ENCODE results near the gene HOXB6.
A peak's percentile ranks its signal among the peaks of the same experiment; 100 is the strongest.

The HOXB6 gene

DNA sequence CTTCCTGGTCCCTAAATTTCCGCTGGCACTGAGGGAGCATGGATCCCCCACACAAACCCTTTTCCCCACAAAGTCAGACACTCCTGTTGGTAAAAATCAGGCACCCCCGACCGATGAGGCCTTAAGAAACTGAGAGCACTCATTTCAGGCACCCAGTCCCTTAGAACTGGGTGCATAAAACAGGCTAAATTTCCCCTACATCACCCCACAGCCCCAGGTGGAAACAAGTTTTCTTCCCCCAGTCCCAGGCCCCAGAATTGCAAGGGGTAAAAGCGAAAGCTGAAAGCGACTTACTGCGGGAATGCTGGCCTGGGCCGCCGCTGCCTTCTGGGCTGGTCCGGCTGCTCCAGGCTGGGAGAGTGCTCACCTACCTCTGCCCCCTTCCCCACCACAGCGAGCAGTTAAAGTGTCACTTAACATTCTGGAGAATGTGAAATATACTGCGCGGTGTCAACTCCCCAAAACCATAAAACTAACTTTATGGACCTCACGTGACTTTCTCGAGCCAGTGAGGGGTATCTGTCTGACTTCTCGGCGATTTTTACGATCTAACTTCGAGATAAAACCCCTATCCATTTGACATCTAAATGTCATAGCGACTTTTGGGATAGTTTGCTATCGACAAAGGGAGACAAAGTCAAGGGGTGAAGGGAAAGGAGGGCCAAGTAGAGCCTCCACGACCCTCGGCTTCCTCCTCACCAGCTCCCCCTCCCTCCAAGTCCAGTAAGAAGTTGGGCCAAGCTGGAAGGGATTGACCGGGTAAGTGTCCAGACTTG is 14.8 kb downstream of the HOXB6 start, which contains the start of gene HOXB3 (continued):
- TF ChIP-seq, protein P1, sequence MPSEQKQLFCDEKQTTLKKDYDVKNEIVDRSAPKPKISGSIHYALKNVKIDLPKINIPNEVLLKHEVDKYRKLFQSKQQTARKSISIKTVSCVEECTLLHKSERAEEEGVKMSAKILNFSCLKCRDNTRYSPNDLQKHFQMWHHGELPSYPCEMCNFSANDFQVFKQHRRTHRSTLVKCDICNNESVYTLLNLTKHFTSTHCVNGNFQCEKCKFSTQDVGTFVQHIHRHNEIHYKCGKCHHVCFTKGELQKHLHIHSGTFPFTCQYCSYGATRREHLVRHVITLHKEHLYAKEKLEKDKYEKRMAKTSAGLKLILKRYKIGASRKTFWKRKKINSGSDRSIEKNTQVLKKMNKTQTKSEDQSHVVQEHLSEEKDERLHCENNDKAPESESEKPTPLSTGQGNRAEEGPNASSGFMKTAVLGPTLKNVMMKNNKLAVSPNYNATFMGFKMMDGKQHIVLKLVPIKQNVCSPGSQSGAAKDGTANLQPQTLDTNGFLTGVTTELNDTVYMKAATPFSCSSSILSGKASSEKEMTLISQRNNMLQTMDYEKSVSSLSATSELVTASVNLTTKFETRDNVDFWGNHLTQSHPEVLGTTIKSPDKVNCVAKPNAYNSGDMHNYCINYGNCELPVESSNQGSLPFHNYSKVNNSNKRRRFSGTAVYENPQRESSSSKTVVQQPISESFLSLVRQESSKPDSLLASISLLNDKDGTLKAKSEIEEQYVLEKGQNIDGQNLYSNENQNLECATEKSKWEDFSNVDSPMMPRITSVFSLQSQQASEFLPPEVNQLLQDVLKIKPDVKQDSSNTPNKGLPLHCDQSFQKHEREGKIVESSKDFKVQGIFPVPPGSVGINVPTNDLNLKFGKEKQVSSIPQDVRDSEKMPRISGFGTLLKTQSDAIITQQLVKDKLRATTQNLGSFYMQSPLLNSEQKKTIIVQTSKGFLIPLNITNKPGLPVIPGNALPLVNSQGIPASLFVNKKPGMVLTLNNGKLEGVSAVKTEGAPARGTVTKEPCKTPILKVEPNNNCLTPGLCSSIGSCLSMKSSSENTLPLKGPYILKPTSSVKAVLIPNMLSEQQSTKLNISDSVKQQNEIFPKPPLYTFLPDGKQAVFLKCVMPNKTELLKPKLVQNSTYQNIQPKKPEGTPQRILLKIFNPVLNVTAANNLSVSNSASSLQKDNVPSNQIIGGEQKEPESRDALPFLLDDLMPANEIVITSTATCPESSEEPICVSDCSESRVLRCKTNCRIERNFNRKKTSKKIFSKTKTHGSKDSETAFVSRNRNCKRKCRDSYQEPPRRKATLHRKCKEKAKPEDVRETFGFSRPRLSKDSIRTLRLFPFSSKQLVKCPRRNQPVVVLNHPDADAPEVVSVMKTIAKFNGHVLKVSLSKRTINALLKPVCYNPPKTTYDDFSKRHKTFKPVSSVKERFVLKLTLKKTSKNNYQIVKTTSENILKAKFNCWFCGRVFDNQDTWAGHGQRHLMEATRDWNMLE (tag by site-specific recombination; conservative IDR thresholded peaks at IDR 0.05; ENCODE audit: low read depth) = peak; percentile 14; the same call in 1 of the 2 replicates
- TF ChIP-seq, protein P2, sequence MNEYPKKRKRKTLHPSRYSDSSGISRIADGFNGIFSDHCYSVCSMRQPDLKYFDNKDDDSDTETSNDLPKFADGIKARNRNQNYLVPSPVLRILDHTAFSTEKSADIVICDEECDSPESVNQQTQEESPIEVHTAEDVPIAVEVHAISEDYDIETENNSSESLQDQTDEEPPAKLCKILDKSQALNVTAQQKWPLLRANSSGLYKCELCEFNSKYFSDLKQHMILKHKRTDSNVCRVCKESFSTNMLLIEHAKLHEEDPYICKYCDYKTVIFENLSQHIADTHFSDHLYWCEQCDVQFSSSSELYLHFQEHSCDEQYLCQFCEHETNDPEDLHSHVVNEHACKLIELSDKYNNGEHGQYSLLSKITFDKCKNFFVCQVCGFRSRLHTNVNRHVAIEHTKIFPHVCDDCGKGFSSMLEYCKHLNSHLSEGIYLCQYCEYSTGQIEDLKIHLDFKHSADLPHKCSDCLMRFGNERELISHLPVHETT (tag by site-specific recombination; IDR thresholded peaks at IDR 0.05) = peak; percentile 83
- TF ChIP-seq ZNF571 (tag by site-specific recombination; IDR thresholded peaks at IDR 0.05) (no peak), ZNF324 (tag by site-specific recombination; IDR thresholded peaks at IDR 0.05) (peak; percentile 69; the same call in 1 of the 2 replicates), ZNF146 (tag by site-specific recombination; IDR thresholded peaks at IDR 0.05) (no peak), ZNF660 (tag by site-specific recombination; IDR thresholded peaks at IDR 0.05) (peak; percentile 80), ZNF768 (tag by site-specific recombination; IDR thresholded peaks at IDR 0.05) (no peak), ZBTB20 (tag by site-specific recombination; IDR thresholded peaks at IDR 0.05) (peak; percentile 6), HOXD13 (CRISPR knock-in tag; IDR thresholded peaks at IDR 0.05; ENCODE audit: borderline replicate concordance) (no peak), ZSCAN16 (tag by site-specific recombination; IDR thresholded peaks at IDR 0.05) (peak; percentile 59; the same call in 1 of the 2 replicates), ZNF558 (tag by site-specific recombination; IDR thresholded peaks at IDR 0.05) (peak; percentile 51; the same call in 1 of the 2 replicates), ZNF292 (tag by site-specific recombination; IDR thresholded peaks at IDR 0.05; ENCODE audit: borderline replicate concordance, low read depth) (no peak), HOXA7 (CRISPR knock-in tag; IDR thresholded peaks at IDR 0.05; ENCODE audit: borderline replicate concordance) (no peak), FEZF1 (tag by site-specific recombination; IDR thresholded peaks at IDR 0.05) (peak; percentile 91), ZNF610 (tag by site-specific recombination; IDR thresholded peaks at IDR 0.05; ENCODE audit: borderline replicate concordance) (peak; percentile 29; the same call in 1 of the 2 replicates), KLF7 (tag by site-specific recombination; IDR thresholded peaks at IDR 0.05; ENCODE audit: borderline replicate concordance) (peak; percentile 80; the same call in 1 of the 2 replicates), ZNF184 (tag by site-specific recombination; IDR thresholded peaks at IDR 0.05) (no peak), ZNF433 (tag by site-specific recombination; IDR thresholded peaks at IDR 0.05; ENCODE audit: low read depth) (no peak)
- TF ChIP-seq, protein P3, sequence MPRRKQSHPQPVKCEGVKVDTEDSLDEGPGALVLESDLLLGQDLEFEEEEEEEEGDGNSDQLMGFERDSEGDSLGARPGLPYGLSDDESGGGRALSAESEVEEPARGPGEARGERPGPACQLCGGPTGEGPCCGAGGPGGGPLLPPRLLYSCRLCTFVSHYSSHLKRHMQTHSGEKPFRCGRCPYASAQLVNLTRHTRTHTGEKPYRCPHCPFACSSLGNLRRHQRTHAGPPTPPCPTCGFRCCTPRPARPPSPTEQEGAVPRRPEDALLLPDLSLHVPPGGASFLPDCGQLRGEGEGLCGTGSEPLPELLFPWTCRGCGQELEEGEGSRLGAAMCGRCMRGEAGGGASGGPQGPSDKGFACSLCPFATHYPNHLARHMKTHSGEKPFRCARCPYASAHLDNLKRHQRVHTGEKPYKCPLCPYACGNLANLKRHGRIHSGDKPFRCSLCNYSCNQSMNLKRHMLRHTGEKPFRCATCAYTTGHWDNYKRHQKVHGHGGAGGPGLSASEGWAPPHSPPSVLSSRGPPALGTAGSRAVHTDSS (tag by site-specific recombination; IDR thresholded peaks at IDR 0.05) = peak; percentile 26; the same call in 1 of the 2 replicates
- TF ChIP-seq, protein P4, sequence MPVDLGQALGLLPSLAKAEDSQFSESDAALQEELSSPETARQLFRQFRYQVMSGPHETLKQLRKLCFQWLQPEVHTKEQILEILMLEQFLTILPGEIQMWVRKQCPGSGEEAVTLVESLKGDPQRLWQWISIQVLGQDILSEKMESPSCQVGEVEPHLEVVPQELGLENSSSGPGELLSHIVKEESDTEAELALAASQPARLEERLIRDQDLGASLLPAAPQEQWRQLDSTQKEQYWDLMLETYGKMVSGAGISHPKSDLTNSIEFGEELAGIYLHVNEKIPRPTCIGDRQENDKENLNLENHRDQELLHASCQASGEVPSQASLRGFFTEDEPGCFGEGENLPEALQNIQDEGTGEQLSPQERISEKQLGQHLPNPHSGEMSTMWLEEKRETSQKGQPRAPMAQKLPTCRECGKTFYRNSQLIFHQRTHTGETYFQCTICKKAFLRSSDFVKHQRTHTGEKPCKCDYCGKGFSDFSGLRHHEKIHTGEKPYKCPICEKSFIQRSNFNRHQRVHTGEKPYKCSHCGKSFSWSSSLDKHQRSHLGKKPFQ (tag by site-specific recombination; IDR thresholded peaks at IDR 0.05) = peak; percentile 85
- TF ChIP-seq, protein P5, sequence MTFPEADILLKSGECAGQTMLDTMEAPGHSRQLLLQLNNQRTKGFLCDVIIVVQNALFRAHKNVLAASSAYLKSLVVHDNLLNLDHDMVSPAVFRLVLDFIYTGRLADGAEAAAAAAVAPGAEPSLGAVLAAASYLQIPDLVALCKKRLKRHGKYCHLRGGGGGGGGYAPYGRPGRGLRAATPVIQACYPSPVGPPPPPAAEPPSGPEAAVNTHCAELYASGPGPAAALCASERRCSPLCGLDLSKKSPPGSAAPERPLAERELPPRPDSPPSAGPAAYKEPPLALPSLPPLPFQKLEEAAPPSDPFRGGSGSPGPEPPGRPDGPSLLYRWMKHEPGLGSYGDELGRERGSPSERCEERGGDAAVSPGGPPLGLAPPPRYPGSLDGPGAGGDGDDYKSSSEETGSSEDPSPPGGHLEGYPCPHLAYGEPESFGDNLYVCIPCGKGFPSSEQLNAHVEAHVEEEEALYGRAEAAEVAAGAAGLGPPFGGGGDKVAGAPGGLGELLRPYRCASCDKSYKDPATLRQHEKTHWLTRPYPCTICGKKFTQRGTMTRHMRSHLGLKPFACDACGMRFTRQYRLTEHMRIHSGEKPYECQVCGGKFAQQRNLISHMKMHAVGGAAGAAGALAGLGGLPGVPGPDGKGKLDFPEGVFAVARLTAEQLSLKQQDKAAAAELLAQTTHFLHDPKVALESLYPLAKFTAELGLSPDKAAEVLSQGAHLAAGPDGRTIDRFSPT (tag by site-specific recombination; IDR thresholded peaks at IDR 0.05) = peak; percentile 96
- TF ChIP-seq, protein P6, sequence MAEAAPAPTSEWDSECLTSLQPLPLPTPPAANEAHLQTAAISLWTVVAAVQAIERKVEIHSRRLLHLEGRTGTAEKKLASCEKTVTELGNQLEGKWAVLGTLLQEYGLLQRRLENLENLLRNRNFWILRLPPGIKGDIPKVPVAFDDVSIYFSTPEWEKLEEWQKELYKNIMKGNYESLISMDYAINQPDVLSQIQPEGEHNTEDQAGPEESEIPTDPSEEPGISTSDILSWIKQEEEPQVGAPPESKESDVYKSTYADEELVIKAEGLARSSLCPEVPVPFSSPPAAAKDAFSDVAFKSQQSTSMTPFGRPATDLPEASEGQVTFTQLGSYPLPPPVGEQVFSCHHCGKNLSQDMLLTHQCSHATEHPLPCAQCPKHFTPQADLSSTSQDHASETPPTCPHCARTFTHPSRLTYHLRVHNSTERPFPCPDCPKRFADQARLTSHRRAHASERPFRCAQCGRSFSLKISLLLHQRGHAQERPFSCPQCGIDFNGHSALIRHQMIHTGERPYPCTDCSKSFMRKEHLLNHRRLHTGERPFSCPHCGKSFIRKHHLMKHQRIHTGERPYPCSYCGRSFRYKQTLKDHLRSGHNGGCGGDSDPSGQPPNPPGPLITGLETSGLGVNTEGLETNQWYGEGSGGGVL (tag by site-specific recombination; IDR thresholded peaks at IDR 0.05) = peak; percentile 63; the same call in 1 of the 2 replicates
- TF ChIP-seq, protein P7, sequence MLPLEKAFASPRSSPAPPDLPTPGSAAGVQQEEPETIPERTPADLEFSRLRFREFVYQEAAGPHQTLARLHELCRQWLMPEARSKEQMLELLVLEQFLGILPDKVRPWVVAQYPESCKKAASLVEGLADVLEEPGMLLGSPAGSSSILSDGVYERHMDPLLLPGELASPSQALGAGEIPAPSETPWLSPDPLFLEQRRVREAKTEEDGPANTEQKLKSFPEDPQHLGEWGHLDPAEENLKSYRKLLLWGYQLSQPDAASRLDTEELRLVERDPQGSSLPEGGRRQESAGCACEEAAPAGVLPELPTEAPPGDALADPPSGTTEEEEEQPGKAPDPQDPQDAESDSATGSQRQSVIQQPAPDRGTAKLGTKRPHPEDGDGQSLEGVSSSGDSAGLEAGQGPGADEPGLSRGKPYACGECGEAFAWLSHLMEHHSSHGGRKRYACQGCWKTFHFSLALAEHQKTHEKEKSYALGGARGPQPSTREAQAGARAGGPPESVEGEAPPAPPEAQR (tag by site-specific recombination; IDR thresholded peaks at IDR 0.05) = no peak
